ENCODE results near the gene FOS. TPM values are rescaled to one million over a fixed set of nuclear protein-coding genes. Genes with fewer than 3 reads are reported as not detected.

Gene FOS
- total RNA-seq, 1 experiment from 2014 or later = 12.6 TPM

- DNase-seq (ENCODE audit: low read depth) = no peak
- in situ Hi-C loops (cut with HindIII; ENCODE audit: low pct_unique_long_range_greater_than_20kb, low sequenced_read_pairs) = no loop called here
Measured at GRCh38 chr14:75285331-75285730, 6.7 kb downstream of the FOS start.

- no peak for DNase-seq (ENCODE audit: low read depth)
- in situ Hi-C loops (cut with HindIII; ENCODE audit: low pct_unique_long_range_greater_than_20kb, low sequenced_read_pairs) = no loop called here
Measured at GRCh38 chr14:75286313-75286712, 7.7 kb downstream of the FOS start.

DNA sequence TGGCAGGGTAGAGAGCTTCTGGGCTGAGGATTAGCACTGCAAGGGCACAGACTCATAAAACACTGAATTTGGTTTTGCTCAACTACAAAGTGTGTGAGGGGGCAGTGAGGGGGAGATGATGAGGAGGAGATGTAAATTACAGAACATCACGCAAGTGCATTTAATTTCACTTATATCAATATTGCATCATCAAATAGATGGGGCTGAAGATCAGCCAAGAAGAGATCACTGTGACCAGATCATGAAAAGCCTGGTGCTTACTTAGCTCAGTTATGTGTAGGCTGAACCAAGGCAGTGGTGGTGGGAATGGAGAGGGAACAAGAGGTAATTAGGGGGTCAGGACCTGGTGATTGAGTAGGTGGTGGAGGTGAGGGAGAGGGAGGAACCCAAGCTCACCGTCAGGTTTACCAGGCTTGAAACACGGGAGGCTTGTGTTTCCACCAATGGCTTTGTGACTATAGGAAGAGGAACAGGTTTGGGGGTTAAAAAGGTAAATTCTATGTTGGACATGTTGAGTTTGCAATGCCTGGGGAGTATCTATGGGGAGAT, 11.3 kb downstream of the FOS start:
- DNase-seq (ENCODE audit: low read depth) = no peak
- in situ Hi-C loops (cut with HindIII; ENCODE audit: low pct_unique_long_range_greater_than_20kb, low sequenced_read_pairs) = no loop called here

DNA sequence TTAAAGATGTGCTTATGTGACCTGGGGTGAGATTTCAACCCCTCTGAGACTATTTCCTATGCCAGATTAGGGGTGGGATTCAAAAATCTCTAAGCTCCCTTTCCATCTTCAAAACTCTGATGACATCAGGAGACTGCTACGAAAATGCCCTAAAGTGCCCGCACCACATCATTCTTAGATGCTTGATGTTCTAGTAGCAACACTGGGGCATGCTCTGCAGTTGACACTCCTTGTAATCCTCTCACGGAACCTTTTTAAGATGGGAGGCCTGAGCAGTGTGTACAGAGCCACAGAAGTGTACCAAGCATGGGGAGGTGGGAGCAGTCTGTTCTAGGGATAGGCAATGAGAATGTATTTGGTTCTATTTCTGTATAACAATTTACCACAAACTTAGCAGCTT, 12.2 kb downstream of the FOS start:
- in situ Hi-C loops (cut with HindIII; ENCODE audit: low pct_unique_long_range_greater_than_20kb, low sequenced_read_pairs) = no loop called here
- DNase-seq (ENCODE audit: low read depth) = no peak

DNA sequence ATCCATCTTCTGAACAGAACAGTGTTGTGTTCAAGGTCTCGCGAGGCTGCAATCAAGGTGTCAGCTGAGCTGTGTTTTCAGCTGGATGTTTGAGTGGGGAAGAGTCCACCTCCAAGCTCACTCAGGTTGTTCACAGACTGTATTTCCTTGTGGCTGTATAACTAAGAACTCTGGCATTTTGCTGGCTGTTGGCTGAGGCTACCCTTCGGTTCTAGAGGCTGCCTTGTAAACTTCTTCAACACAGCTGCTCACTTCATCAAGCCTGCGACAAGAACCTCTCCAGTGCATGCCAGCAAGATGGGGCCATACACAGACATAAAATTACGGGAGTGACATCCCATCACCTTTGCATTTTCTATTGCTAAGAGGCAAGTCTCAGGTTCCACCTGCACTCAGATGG, 12.7 kb downstream of the FOS start:
- DNase-seq (ENCODE audit: low read depth) = no peak
- in situ Hi-C loops (cut with HindIII; ENCODE audit: low pct_unique_long_range_greater_than_20kb, low sequenced_read_pairs) = no loop called here

- in situ Hi-C loops (cut with HindIII; ENCODE audit: low pct_unique_long_range_greater_than_20kb, low sequenced_read_pairs) = no loop called here
- DNase-seq (ENCODE audit: low read depth) = no peak
Measured at GRCh38 chr14:75292101-75292563, 13.5 kb downstream of the FOS start.

- in situ Hi-C loops (cut with HindIII; ENCODE audit: low pct_unique_long_range_greater_than_20kb, low sequenced_read_pairs) = no loop called here
- no peak for DNase-seq (ENCODE audit: low read depth)
Measured at GRCh38 chr14:75292886-75293285, 14.3 kb downstream of the FOS start.

DNA sequence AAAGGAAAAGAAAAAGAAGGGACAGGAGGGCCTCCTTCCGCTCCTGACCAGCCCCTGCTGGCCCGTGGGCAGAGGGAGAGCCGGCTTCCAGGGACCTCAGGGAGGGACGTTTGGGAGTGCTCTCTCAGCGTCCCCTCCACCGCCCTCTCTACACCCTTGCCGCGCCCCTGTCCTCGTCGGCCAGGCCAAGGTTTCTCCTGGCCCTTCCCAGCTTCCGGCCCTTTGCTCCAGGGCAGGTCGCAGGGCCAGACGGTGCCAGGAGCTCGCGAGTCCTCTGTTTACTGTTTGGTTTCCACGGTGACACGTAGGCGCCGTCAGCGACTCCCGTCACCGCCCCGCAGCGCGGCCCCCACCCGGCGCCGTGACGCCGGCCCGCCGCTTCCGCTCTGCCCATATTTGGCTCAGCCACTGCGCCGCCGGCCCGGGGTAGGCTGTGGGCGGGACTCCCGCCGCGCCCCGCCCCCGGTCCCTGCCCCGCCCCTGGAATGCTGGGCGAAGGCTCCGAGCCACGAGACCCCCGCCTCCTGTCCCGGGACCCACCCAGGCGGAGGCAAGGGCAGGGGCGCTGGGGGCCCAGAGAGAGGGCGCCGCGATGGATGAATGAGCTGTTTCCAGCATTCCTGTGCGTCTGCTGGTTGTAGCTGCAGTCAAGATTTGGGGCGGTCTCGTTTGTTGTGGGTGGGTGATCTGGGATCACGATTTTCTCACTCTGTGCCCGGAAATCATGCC, 15.5 kb downstream of the FOS start:
- in situ Hi-C loops (cut with HindIII; ENCODE audit: low pct_unique_long_range_greater_than_20kb, low sequenced_read_pairs) = no loop called here
- DNase-seq (ENCODE audit: low read depth) = peak; percentile 94

DNA sequence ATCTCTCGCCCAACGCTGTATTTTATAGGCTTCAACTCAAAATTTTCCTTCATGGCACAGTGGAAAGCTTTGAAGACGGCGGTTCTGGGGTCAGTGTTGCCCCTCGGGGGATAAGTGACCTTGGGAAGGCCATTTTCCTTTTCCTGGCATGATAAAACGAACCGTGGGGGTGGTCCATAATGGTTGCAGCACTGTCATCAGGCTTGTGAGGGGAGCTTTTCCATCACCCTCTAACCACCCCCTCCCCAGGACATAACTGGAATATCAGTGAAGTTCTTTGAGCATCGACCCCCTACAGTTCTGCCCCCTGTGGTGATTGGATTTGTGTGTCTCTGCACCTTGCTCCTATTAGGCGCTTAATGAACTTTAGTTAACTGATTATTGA, 16.0 kb downstream of the FOS start:
- DNase-seq (ENCODE audit: low read depth) = no peak
- in situ Hi-C loops (cut with HindIII; ENCODE audit: low pct_unique_long_range_greater_than_20kb, low sequenced_read_pairs) = no loop called here

DNA sequence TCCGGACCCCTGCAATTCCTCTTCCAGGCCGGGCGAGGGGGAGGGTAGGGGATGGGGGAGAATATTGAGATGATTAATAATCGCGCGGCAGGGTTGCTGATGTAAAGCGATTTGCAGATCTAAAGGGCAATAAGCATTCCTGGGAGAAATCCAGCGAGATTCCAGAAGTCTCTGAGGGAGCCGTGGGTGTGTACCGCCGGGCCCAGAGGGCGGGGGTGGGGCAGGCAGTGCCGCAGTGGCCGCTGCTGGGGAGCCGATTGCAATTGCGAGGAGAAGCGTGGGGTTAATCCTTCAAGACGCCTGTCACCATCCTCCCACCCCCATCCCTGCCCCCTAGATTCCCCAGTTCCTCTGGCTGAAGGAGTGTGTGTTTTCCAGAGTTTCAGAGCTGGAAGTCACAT, 16.4 kb downstream of the FOS start:
- in situ Hi-C loops (cut with HindIII; ENCODE audit: low pct_unique_long_range_greater_than_20kb, low sequenced_read_pairs) = no loop called here
- DNase-seq (ENCODE audit: low read depth) = no peak

- peak; percentile 66 for DNase-seq (ENCODE audit: low read depth)
- in situ Hi-C loops (cut with HindIII; ENCODE audit: low pct_unique_long_range_greater_than_20kb, low sequenced_read_pairs) = no loop called here
Measured at GRCh38 chr14:75295491-75296345, 17.1 kb downstream of the FOS start.

DNA sequence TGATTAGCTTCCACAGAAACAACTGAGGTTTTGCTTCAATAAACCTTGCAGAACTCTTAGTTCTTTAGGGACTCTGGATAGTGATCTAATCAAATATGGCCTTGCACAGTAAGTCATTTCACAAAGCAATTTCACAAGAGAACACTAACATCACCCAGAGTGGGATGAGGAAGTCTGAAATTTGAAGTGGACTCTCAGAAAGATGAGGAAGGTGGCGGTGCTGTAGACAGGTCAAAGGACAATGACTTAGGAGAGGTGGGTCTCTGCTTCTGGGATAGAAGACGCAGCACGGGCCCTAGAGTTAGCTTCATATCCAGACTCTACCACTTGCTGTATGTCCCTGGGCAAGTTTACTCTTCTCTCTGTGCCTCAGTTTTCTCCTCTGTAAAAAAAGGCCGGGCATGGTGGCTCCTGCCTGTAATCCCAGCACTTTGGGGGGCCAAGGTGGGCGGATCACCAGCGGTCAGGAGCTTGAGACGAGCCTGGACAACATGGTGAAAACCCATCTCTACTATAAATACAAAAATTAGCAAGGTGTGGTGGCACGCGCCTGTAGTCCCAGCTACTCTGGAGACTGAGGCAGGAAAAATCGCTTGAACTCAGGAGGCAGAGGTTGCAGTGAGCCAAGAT, 18.9 kb downstream of the FOS start:
- no peak for DNase-seq (ENCODE audit: low read depth)
- in situ Hi-C loops (cut with HindIII; ENCODE audit: low pct_unique_long_range_greater_than_20kb, low sequenced_read_pairs) = no loop called here

DNA sequence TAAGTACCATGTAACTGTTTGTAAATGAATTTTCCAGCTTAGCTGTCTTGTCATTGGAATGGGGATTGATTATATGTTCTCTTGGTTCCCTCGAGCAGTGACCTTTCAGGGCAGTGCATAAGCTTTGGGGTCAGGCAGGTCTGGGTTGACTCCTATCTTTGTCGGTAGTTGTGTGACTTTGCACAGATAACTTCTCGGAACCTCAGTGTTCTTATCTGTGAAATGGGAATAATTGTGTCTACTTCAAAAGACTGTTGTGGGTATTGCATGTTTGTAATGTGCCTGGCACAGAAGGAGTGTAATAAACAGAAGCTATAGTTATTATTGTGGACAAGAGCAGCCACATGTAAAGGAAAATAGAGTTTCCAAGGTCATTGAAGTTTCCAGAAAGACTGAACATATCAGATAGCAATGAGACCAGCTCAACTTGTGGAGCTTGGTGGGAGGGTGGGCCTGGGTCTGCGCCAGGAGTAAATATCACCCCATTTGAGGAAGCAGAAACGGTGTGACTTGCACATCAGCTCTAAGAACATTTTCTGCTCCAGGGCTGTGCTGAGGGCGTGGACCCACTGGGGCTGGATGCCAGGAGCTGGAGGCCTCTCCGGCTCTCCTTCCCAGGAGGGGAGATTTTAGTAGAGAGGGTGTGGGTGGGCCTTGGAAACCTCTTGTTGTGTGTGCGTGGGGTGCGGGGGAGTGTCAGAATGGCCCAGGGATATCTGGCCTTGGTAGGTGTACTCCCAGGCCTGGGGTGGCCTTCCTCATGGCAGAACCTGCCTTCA, 19.7 kb downstream of the FOS start:
- DNase-seq (ENCODE audit: low read depth) = no peak
- in situ Hi-C loops (cut with HindIII; ENCODE audit: low pct_unique_long_range_greater_than_20kb, low sequenced_read_pairs) = no loop called here

- in situ Hi-C loops (cut with HindIII; ENCODE audit: low pct_unique_long_range_greater_than_20kb, low sequenced_read_pairs) = no loop called here
- DNase-seq (ENCODE audit: low read depth) = no peak
Measured at GRCh38 chr14:75299059-75299458, 20.4 kb downstream of the FOS start.

DNA sequence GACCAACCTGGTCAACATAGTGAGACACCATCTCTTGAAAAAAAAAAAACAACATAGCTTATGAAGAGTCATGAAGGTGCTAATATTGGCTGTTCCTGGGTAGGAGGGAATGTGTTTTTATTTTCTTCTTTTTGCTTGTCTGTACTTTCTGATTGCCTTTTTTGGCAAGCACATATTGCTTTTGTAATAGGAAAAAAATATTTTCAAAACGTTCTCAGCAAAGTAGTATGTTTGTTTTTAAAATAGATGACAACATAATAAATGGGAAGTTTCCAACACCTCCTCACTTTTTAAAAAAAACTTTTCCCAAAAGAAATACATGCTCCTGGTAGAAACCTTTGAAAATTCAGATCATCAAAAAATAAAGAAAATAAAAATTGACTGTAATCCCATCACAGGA, 20.9 kb downstream of the FOS start:
- in situ Hi-C loops (cut with HindIII; ENCODE audit: low pct_unique_long_range_greater_than_20kb, low sequenced_read_pairs) = no loop called here
- no peak for DNase-seq (ENCODE audit: low read depth)

- DNase-seq (ENCODE audit: low read depth) = no peak
- in situ Hi-C loops (cut with HindIII; ENCODE audit: low pct_unique_long_range_greater_than_20kb, low sequenced_read_pairs) = loop anchor here (10.0 kb wide), 1 partner anchor 177 kb away; the partner anchor contains the start of gene NEK9
Measured at GRCh38 chr14:75301666-75302325, 23.2 kb downstream of the FOS start.

- in situ Hi-C loops (cut with HindIII; ENCODE audit: low pct_unique_long_range_greater_than_20kb, low sequenced_read_pairs) = loop anchor here (10.0 kb wide), 1 partner anchor 179 kb away; the partner anchor contains the start of gene NEK9
- peak; percentile 44 for DNase-seq (ENCODE audit: low read depth)
Measured at GRCh38 chr14:75303381-75303789, 24.8 kb downstream of the FOS start.
